GM18517 (cell line): Measurements from ENCODE around the gene APOB.

ENCODE experiments used
- ATAC-seq: cut with Tn5 transposase; IDR thresholded peaks from one replicate; pipeline ENCODE4 v1.9.1; 2021; ENCODE audit warnings: mild to moderate bottlenecking, moderate library complexity; ENCODE audit not compliant: unreplicated experiment

APOB gene

GRCh38 chr2:21047141-21048009 lies 3.5 kb upstream of the APOB start:
- no peak for ATAC-seq

- no peak for ATAC-seq
Measured at GRCh38 chr2:21046506-21046905, 2.6 kb upstream of the APOB start.

- no peak for ATAC-seq
Measured at GRCh38 chr2:21044694-21045371, 960 bp upstream of the APOB start.

- peak; percentile 69 for ATAC-seq
Measured at GRCh38 chr2:21042958-21043743, 722 bp downstream of the APOB start.

- ATAC-seq, result no peak
Measured at GRCh38 chr2:21042708-21042957, 1.2 kb downstream of the APOB start.

GRCh38 chr2:21041943-21042707 lies 1.7 kb downstream of the APOB start:
- no peak for ATAC-seq

DNA sequence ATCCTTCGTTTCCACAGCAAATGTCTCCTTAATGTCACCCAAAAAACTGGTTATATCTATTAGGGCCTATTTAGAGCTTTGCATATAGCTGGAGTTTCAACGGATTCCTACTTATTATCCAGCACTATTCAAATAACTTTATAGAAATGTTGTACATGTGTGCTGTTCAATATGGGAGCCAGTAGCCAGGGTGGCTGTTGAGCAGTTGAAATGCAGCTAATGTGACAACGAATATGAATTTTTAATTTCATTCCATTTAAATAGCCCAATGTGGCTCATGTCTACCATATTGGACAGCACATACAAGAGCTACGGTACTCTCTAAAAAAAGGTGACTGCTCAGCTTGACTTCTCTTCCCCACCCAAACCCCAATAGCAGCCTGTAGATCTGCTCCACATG lies 2.4 kb downstream of the APOB start:
- no peak for ATAC-seq

DNA sequence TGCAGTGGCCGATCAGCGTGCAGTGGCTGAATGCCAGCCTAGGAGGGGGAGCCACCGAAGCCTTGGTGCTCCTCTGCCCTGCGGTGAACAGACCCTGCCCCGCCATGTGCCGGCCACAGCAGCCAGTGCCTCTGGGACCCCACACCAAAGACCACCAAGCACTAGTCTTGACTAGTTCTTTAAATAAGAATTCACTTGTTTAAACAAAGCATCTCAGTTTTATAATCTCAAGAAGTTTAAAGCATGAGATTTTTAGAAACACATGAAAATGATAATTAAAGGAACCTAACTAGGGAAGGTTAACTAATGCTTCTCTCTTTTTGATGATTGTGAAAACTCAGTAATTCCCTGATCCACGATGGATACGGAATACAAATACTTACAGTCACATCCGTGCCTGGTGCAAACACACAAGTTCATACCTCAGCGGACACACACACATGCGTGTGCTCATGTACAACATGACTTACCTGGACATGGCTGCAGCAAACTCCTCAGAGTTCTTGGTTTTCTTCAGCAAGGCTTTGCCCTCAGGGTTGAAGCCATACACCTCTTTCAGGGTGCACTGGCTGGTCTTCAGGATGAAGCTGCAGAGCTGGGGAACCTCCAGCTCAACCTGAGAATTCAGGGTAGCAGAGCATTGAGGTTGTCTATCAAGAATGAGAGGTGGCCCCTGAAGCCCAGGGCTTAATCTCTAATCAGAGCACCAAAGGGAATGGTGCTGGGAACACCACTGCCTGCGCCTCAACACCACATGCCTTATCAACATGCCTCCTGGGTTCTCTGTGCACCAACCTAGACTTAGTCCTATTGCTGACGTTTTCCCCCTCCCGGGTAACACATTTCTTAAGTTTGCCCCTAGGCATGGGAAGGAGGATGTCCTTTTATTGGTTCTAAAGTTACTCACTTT lies 3.1 kb downstream of the APOB start:
- ATAC-seq, result no peak

GRCh38 chr2:21039979-21040467 lies 3.9 kb downstream of the APOB start:
- no peak for ATAC-seq

- no peak for ATAC-seq
Measured at GRCh38 chr2:21039080-21039556, 4.8 kb downstream of the APOB start.

DNA sequence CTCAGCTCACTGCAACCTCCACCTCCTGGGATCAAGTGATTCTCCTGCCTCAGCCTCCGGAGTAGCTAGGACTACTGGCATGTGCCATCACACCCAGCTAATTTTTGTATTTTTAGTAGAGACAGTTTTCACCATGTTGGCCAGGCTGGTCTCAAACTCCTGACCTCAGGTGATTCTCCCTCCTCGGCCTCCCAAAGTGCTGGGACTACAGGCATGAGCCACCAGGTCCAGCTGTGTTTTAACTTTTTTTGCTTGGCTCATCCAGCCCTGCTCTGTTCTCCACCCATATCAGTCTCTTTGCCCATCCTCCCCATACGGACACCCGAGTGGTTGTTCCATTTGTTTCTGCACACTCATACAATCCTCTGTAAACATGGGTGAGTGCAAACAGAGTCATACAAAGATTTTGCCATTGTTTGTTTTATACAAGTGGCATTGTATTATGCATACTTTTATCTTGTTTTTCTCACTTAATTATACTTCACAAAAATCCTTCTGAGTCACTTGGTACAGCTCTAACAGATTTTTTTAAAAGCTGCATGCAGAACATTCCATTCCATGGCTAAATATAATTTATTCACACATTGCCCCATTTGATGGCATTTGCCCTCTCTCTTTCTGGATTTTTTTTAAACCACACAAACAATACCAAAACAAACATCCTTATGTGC lies 5.3 kb downstream of the APOB start:
- no peak for ATAC-seq

- ATAC-seq, result no peak
Measured at GRCh38 chr2:21037671-21038108, 6.2 kb downstream of the APOB start.

DNA sequence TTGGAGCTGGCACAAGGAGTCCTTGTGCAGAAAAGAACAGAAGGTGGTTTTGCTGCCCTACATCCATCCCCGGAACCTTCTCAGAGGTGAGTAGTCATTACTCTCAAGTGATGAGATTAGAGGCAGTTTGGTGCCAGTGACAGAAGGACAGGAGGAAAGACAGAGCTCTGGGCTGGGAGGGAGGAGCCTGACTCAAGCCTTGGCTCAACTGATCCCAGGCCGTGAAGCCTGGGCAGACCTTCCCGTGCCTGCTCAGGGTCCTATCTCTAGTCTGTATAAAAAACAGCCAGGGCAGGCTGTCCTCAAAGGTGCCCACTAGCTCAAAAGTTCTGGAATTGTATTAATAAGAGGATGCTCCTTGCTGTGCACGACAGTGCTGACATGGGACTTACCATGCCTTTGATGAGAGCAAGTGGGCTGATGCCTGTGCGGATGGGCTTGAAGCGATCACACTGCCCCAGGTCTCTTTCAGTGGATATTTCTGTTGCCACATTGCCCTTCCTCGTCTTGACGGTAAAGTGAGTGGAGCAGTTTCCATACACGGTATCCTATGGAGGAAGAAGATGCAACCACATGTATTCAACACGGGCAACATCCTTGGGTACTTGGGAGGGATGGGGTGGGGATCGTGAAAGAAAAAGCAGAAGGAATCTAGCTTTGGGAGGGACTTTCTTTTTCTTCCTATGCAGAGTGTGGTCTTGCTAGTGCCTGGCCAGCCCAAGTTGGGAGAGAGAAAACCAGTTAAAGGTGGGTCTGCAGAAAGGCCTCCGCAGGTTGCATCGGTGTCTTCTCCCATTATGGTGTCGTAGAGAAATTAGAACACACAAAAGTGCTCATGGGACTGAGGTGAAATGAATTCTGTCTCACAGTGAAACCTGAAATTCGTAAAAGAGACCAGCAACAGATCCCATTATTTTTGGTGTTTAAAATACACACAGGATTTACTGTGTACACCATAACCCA lies 6.9 kb downstream of the APOB start:
- ATAC-seq, result no peak

DNA sequence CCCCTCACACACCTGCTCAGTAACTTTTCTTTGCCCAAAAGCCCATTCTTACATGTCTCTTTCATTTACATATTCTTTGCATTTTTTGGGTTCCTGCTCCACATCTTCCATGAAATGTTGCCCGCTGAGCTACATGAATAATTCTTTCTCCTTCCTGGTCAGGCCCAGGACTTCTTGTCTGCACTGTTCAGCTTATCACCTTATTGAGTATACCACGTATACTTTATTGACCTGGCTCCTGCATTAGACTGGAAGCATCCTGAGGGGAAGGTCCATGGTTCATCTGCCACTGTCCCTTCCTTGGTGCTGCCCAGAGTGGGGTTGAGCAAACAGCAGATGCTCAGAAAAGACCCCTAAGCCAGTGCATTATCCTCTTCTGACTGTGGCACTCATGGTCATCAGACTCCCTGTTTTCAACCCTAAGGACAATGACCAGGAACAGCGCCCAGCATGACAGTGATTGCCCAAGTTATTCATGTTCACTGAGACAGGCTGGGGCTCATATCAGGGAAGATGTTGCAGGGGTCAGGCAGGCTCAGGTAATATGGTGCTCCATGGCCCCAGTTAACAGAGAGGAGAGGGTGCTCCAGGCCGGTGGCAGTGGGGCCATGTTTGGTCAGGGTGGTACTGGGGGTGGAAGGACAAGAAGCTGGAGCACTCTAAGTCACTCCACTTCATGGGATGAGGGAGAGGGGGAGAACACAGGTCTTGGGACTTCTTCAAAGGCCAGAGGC lies 7.7 kb downstream of the APOB start:
- ATAC-seq, result no peak

GRCh38 chr2:21035282-21035973 lies 8.4 kb downstream of the APOB start:
- no peak for ATAC-seq

DNA sequence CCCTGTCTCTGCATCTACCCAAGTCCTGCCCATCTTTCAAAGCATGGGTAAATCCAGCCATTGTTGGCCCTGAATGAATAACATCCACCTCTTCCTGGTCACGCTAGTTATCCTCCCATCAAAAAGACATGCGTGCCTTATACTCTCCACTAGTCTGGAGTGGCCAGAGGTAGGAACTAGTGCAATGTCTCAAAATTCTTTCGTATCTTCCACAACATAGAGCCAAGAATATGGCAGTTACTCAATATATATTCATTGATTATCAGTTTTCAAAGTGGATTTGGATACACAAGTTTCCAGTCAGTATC lies 8.9 kb downstream of the APOB start:
- ATAC-seq, result no peak
